IMR-90 (cell line): ENCODE measurements around the gene RAPGEF1. TPM values are rescaled to one million over a fixed set of nuclear protein-coding genes. Genes with fewer than 3 reads are reported as not detected.
"Not testable (repeated sequence)": the region's sequence is repeated elsewhere in the genome, so short reads cannot be mapped to it uniquely, and the experiment has no call there.

Experiments
- ATAC-seq: fragments of 200-7000 bp; cut with Tn5 transposase; 2 replicates; pipeline ENCODE4 v1.9.1; 2020; ENCODE audit warnings: low read depth, mild to moderate bottlenecking, moderate library complexity
- BruUV-seq: library from RNA; stranded (reverse); fragments of 400-500 nt; replicated peaks from 2 replicates; lab custom pipeline; 2021; lab: Mats Ljungman, UMichigan
- CTCF ChIA-PET: fragments of 300-600 bp; formaldehyde crosslinking; extraction: SDS; loops from one replicate; lab custom pipeline; 2021; ENCODE audit warnings: antibody characterized with exemption; lab: Yijun Ruan, JAX
- POLR2A ChIA-PET: fragments of 300-600 bp; sonication (Branson Sonifier 250); formaldehyde crosslinking; loops from one replicate; lab custom pipeline; 2022; ENCODE audit warnings: antibody characterized with exemption; ENCODE audit not compliant: unreplicated experiment; lab: Charles Lee
- DNase-seq: peaks from one replicate; pipeline ENCODE4 v3.0.0; 2013
- H2AFZ ChIP-seq: replicated peaks from 2 replicates; pipeline ENCODE3; 2013; ENCODE audit warnings: low read length, mild to moderate bottlenecking; ENCODE audit not compliant: poor library complexity
- H2AK5ac ChIP-seq: 2 replicates; pipeline ENCODE4 v1.6.1; 2013; ENCODE audit warnings: low read depth, low read length, inconsistent platforms
- H2AK9ac ChIP-seq: replicated peaks from 2 replicates; pipeline ENCODE3; 2013; ENCODE audit warnings: mild to moderate bottlenecking, low read depth, low read length, moderate library complexity; ENCODE audit not compliant: poor library complexity
- H2BK120ac ChIP-seq: 2 replicates; pipeline ENCODE4 v1.6.1; 2013; ENCODE audit warnings: low read depth, low read length, inconsistent platforms
- H2BK15ac ChIP-seq: 3 replicates; pipeline ENCODE4 v1.6.1; 2013; ENCODE audit warnings: low read depth, low read length, inconsistent platforms
- H2BK20ac ChIP-seq: 2 replicates; pipeline ENCODE4 v1.6.1; 2013; ENCODE audit warnings: low read depth, mild to moderate bottlenecking, inconsistent platforms, low read length, moderate library complexity
- H2BK5ac ChIP-seq: 2 replicates; pipeline ENCODE4 v1.6.1; 2013; ENCODE audit warnings: mild to moderate bottlenecking, low read depth, low read length, inconsistent platforms; ENCODE audit not compliant: poor library complexity, severe bottlenecking
- H3K14ac ChIP-seq: replicated peaks from 2 replicates; pipeline ENCODE4 v1.6.1; 2013; ENCODE audit warnings: low read depth, low read length, inconsistent platforms
- H3K18ac ChIP-seq: 2 replicates; pipeline ENCODE4 v1.6.1; 2013; ENCODE audit warnings: low read depth, low read length, control low read depth
- H3K23ac ChIP-seq: 2 replicates; pipeline ENCODE4 v1.6.1; 2013; ENCODE audit warnings: low read depth, low read length, inconsistent platforms
- H3K27ac ChIP-seq: 2 replicates; pipeline ENCODE4 v1.5.1; 2013; ENCODE audit warnings: mild to moderate bottlenecking, control low read depth, low read length; ENCODE audit not compliant: insufficient read depth
- H3K27me3 ChIP-seq: 2 replicates; pipeline ENCODE4 v1.6.1; 2013; ENCODE audit warnings: low read length; ENCODE audit not compliant: control insufficient read depth, insufficient read depth
- H3K36me3 ChIP-seq: 2 replicates; pipeline ENCODE4 v1.6.1; 2013; ENCODE audit warnings: low read length, mixed read lengths; ENCODE audit not compliant: control insufficient read depth, insufficient read depth
- H3K4ac ChIP-seq: 2 replicates; pipeline ENCODE4 v1.6.1; 2013; ENCODE audit warnings: low read depth, low read length, inconsistent platforms
- H3K4me1 ChIP-seq: 2 replicates; pipeline ENCODE4 v1.6.1; 2013; ENCODE audit warnings: low read length, mixed read lengths; ENCODE audit not compliant: control insufficient read depth, insufficient read depth
- H3K4me2 ChIP-seq: 2 replicates; pipeline ENCODE4 v1.6.1; 2013; ENCODE audit warnings: low read depth, mild to moderate bottlenecking, control low read depth, low read length, moderate library complexity
- H3K4me3 ChIP-seq: 2 replicates; pipeline ENCODE4 v1.5.1; 2013; ENCODE audit warnings: low read depth, mild to moderate bottlenecking, control low read depth, low read length, moderate library complexity; ENCODE audit not compliant: insufficient read depth
- H3K56ac ChIP-seq: 2 replicates; pipeline ENCODE4 v1.6.1; 2013; ENCODE audit warnings: low read length, inconsistent platforms; ENCODE audit not compliant: insufficient read depth; ENCODE audit errors: extremely low read depth
- H3K79me1 ChIP-seq, 2 experiments: 2 replicates each; pipeline ENCODE4 v1.6.1; 2013; ENCODE audit warnings: low read length in 2 of 2, inconsistent platforms in 1 of 2, low read depth in 1 of 2
- H3K9ac ChIP-seq: 2 replicates; pipeline ENCODE4 v1.6.1; 2013; ENCODE audit warnings: low read depth, low read length, control low read depth
- H3K9me1 ChIP-seq: 2 replicates; pipeline ENCODE4 v1.6.1; 2013; ENCODE audit warnings: low read length, inconsistent platforms; ENCODE audit not compliant: insufficient read depth
- H3K9me3 ChIP-seq: 2 replicates; pipeline ENCODE4 v1.6.1; 2013; ENCODE audit warnings: low read length; ENCODE audit not compliant: control insufficient read depth, insufficient read depth
- H4K20me1 ChIP-seq: 2 replicates; pipeline ENCODE4 v1.6.1; 2013; ENCODE audit warnings: low read length, inconsistent platforms; ENCODE audit not compliant: insufficient read depth
- H4K5ac ChIP-seq: 2 replicates; pipeline ENCODE4 v1.6.1; 2013; ENCODE audit warnings: mild to moderate bottlenecking, low read depth, low read length, control low read depth
- H4K8ac ChIP-seq, 2 experiments: 2 replicates each; pipeline ENCODE4 v1.6.1; 2013; ENCODE audit warnings: low read depth in 2 of 2, low read length in 2 of 2, control low read depth in 1 of 2, inconsistent platforms in 1 of 2
- H4K91ac ChIP-seq: 2 replicates; pipeline ENCODE4 v1.6.1; 2013; ENCODE audit warnings: low read depth, low read length, inconsistent platforms; ENCODE audit not compliant: insufficient read depth
- POLR2A ChIP-seq: IDR thresholded peaks from 2 replicates; pipeline ENCODE4 v1.6.1; 2012; ENCODE audit warnings: mild to moderate bottlenecking, low read depth, low read length
- SMC3 ChIP-seq: fragments of 150-350 bp; IDR thresholded peaks from 2 replicates; pipeline ENCODE4 v1.6.1; 2016; ENCODE audit warnings: low read depth, mild to moderate bottlenecking, antibody characterized with exemption, low read length, moderate library complexity
- USF2 ChIP-seq: fragments of 150-350 bp; IDR thresholded peaks from 2 replicates; pipeline ENCODE4 v1.6.1; 2017; ENCODE audit warnings: mild to moderate bottlenecking, antibody characterized with exemption, low read length, low read depth
- WGBS, 2 experiments: methylation state at CpG; one replicate each; pipeline versions ENCODE4 v1.1.5 to v1.1.7; 2013; ENCODE audit warnings: missing lambda C conversion rate in 2 of 2; ENCODE audit not compliant: insufficient read length in 1 of 2; ENCODE audit errors: extremely low coverage in 2 of 2; 5-methylcytosine and 5-hydroxymethylcytosine counted together
- dilution Hi-C: fragments of 300-500 bp; cut with HindIII; formaldehyde crosslinking; loops from one replicate; pipeline ENCODE4 v1.14.3; 2018; ENCODE audit warnings: low sequenced_read_pairs; ENCODE audit not compliant: unreplicated experiment
- in situ Hi-C: fragments of 300-500 bp; cut with MboI; formaldehyde crosslinking; loops from 3 replicates; pipeline ENCODE4 v1.14.3; 2019; ENCODE audit warnings: low sequenced_read_pairs, inconsistent platforms, mixed read lengths
- intact Hi-C: fragments of 100-400 bp; cut with micrococcal nuclease; formaldehyde crosslinking; loops from 2 replicates; pipeline ENCODE4 v1.10.0; 2022
- polyA plus RNA-seq, 3 experiments: library from polyadenylated mRNA; depleted of rRNA; stranded (reverse); fragments of >200 nt; gene quantifications; 2 replicates each; pipeline ENCODE4 v1.2.3, GENCODE V29; 2012; ENCODE audit warnings: low replicate concordance in 1 of 3
- total RNA-seq: library from RNA; depleted of rRNA; stranded (reverse); fragments of >200 nt; gene quantifications from 2 replicates; pipeline ENCODE4 v1.2.3, GENCODE V29; 2012

RAPGEF1 gene
- total and polyA plus RNA-seq, 2 of the 4 experiments (the other 2 are of a cell fraction), result 13.1 to 22.3 TPM

- TF ChIP-seq USF2, result no peak
- TF ChIP-seq SMC3, result no peak
- no peak for TF ChIP-seq POLR2A
Observed at GRCh38 chr9:131754846-131755245, 15.0 kb upstream of the RAPGEF1 start (continued).

- H3K4ac ChIP-seq, dilution Hi-C loops, intact Hi-C loops: not testable (repeated sequence)
Observed at GRCh38 chr9:131753751-131754150, 13.9 kb upstream of the RAPGEF1 start.

More at GRCh38 chr9:131753751-131754150, 13.9 kb upstream of the RAPGEF1 start:
- in situ Hi-C loops, H4K20me1 ChIP-seq, H3K27ac ChIP-seq, POLR2A ChIA-PET, H4K5ac ChIP-seq, H4K8ac ChIP-seq, DNase-seq, H2AK9ac ChIP-seq, H3K79me1 ChIP-seq, ATAC-seq, H3K23ac ChIP-seq, H3K14ac ChIP-seq, CTCF ChIA-PET, H2AFZ ChIP-seq, H2BK20ac ChIP-seq, H2AK5ac ChIP-seq, H4K91ac ChIP-seq, BruUV-seq, H2BK120ac ChIP-seq, H3K4me1 ChIP-seq, H3K4me2 ChIP-seq, H2BK5ac ChIP-seq, H2BK15ac ChIP-seq, H3K56ac ChIP-seq, H3K4me3 ChIP-seq, H3K18ac ChIP-seq, H3K9me3 ChIP-seq, H3K9ac ChIP-seq, H3K9me1 ChIP-seq, H3K36me3 ChIP-seq: not testable (repeated sequence)
- H3K27me3 ChIP-seq, result peaks cover 29% of the 10 kb centered on the region
- 75% methylated on average over 2 of the region's 9 CpGs; no CpG with 5 or more reads in 1 of the 2 experiments for WGBS, 2 experiments
